Measurements from ENCODE around the gene GBP4.
"Not testable (repeated sequence)": the region's sequence is repeated elsewhere in the genome, so short reads cannot be mapped to it uniquely, and the experiment has no call there.

GBP4 gene, protein sequence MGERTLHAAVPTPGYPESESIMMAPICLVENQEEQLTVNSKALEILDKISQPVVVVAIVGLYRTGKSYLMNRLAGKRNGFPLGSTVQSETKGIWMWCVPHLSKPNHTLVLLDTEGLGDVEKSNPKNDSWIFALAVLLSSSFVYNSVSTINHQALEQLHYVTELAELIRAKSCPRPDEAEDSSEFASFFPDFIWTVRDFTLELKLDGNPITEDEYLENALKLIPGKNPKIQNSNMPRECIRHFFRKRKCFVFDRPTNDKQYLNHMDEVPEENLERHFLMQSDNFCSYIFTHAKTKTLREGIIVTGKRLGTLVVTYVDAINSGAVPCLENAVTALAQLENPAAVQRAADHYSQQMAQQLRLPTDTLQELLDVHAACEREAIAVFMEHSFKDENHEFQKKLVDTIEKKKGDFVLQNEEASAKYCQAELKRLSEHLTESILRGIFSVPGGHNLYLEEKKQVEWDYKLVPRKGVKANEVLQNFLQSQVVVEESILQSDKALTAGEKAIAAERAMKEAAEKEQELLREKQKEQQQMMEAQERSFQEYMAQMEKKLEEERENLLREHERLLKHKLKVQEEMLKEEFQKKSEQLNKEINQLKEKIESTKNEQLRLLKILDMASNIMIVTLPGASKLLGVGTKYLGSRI

DNA sequence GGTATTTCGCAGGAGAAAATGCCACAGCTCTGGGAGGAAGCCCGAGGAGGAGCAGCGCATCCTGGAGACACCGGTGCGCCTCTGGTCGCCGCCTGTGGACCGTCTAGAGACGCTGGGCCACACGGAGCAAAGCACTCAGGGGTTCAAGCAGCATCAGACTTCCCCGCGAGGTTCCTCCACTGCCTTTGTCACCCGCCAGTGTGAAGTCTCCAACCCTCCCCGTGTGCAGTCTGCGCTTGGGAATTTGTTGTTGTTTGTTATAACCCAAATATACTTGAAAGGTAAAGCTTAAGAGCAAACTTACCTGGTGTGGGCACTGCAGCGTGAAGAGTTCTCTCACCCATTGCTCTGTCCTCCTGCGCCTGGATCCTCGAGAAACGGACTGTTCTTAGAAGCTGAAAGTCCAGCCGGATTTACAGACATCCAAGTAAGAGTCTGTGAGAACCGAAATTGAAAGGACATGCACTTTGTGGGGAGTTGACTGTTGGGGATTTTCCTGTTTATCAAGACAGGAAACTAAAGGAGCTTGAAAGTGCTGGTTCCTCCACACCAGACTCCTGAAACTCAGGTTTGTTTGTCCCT, at the start of gene GBP4:
Gene GBP4, minus strand, starts transcription at position 452 of the 582 bp plus-strand sequence. Its CDS starts 108 bp downstream, at position 344.
- DNase-seq, result peak in 3 of 4 experiments; percentile 10 to 26 (median 12)

- no peak for DNase-seq
Measured at GRCh38 chr1:89243046-89243445, 44.3 kb upstream of the GBP4 start.

GRCh38 chr1:89221341-89221740, 22.6 kb upstream of the GBP4 start:
- no peak for DNase-seq

GRCh38 chr1:89219851-89220250, 21.1 kb upstream of the GBP4 start:
- DNase-seq, result not testable (repeated sequence)

GRCh38 chr1:89218941-89219340, 20.2 kb upstream of the GBP4 start:
- DNase-seq, result not testable (repeated sequence)

DNA sequence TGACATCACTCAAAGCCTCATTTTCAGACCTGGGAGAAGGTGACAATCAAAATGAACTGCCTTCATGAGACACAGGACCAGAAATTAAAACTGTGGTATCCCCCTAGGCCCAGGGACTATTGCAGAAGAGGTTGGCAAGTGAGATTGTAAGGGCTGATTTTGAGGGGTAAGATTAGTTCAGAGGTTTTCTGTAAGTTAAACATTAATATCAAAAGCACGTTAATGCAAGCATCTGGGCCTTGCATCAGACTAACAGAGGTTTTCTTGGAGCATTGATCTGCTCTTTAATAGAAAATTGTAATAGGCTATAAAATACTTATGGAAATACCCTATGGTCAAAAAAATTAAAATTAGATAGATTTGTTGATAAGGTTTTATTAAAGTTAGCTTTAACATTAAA, 14.6 kb upstream of the GBP4 start:
- DNase-seq, result no peak

GRCh38 chr1:89211035-89211634, 12.4 kb upstream of the GBP4 start:
- no peak for DNase-seq

DNA sequence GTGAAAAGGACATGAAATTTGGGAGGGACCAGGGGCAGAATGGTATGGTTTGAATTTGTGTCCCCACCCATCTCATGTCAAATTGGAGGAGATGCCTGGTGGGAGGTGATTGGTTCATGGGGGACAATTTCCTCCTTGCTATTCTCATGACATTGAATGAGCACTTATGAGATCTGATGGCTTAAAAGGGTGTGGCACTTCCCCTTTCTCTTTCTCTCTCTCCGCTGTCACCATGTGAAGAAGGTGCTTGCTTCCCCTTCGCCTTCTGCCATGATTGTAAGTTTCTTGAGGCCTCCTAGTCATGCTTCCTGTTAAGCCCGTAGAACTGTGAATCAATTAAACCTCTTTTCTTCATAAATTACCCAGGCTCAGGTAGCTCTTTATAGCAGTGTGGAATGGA, 7.6 kb upstream of the GBP4 start:
- DNase-seq, result no peak

GRCh38 chr1:89203166-89203565, 4.4 kb upstream of the GBP4 start:
- no peak for DNase-seq

DNA sequence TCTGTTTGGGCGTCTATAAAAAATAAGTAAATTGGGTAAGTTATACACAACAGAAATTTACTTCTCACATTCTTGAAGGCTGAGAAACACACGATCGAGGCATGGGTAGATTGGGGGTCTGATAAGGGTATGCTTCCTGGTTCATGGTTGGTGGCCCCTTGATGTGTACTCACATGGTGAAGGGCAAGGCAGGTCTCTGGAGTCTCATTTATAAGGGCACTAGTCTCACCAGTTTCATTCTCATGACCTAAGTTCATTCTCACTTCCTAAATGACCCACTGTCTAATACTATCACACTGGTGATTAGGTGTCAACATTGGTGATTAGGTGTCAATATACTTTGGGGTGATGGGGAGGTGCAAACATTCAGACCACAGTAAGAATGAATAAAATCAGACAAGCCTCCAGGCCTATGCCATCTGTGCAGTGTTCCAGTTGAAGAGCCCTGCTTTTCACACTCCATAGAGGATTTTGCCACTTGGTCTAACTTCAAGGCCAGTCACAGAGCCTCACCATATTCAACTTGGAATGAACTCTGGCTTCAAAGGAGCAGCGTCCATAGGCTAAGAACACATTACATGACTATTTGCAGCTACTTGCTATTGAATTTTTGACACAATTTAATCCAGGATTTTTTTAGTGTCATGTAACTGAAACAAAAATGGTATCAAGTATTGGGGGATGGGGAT, 2.5 kb upstream of the GBP4 start:
- no peak for DNase-seq

DNA sequence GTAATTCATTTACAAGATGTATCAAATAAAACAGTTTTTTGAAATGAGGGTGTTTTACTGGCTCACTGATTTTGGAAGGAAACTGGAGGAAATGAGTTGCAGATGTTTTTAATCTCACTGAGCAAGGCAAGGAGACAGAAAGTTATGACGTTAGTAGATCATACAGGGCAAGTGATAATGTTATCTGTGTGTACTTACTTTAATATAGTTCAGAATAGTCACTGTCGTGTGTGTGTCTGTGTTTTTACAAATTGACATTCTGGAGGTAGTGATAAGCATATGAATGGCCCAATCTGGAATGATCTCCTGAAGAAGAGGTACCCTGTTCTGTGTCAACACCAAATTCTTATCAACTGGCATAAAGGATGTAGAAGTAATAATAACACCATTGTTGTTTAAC, 1.9 kb upstream of the GBP4 start:
- DNase-seq, result no peak

- DNase-seq, result no peak
Measured at GRCh38 chr1:89199525-89200031, 836 bp upstream of the GBP4 start.

- no peak for DNase-seq
Measured at GRCh38 chr1:89198081-89198480, 661 bp downstream of the GBP4 start.

- DNase-seq, result no peak
Measured at GRCh38 chr1:89195476-89195875, 3.3 kb downstream of the GBP4 start.

DNA sequence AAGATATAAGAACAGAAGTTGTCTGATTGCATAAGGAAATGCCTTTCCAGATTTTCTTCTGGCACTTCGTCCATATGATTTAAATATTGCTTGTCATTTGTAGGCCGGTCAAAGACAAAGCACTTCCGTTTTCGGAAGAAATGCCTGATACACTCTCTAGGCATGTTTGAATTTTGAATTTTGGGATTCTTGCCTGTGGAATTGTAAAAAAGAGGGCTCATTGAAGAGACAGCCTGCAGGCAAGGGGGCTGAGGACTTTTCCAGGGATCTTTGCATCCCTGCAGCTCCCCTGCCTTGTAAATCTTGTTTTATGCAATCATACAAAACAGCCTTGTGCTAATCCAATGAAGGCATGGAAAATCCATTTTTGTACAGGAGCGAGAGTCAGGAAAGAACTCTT, 7.4 kb downstream of the GBP4 start:
- no peak for DNase-seq

- DNase-seq, result no peak
Measured at GRCh38 chr1:89190017-89190416, 8.7 kb downstream of the GBP4 start.

DNA sequence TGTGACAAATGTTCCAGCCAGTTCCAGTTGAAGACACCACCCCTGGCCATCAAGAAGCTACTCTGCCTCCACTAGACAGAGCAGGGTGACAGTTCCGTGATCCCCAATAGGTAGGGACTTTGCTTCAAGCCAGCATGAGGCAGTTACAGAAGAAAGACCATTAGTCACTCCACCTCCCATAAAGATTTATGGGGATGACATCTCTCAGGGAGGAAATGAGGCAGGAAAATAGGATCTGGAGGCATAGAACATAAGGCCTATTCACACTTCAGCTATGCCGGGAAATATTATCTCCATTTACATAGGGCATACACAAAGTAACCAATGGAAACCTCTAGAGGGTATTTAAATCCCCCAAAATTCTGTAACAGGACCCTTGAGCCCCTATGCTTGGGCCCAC, 19.4 kb downstream of the GBP4 start:
- DNase-seq, result no peak

DNA sequence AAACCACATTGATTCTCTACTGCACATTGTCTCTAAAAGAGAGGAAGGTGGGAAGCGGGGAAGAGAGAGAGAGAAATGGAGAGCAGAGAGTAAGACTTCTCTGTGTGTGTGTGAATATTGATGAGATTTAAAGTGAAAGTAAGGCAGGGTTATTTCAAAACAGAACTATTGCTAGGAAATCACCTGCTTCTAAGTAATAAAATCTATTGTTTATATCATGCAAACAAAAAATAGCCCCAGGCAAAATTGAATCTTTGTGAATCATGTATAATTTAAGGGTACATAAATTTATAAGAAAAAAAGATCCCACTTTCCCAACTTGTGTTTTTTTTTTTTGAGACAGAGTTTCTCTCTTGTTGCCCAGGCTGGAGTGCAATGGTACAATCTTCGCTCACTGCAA, 21.8 kb downstream of the GBP4 start:
- DNase-seq, result no peak

DNA sequence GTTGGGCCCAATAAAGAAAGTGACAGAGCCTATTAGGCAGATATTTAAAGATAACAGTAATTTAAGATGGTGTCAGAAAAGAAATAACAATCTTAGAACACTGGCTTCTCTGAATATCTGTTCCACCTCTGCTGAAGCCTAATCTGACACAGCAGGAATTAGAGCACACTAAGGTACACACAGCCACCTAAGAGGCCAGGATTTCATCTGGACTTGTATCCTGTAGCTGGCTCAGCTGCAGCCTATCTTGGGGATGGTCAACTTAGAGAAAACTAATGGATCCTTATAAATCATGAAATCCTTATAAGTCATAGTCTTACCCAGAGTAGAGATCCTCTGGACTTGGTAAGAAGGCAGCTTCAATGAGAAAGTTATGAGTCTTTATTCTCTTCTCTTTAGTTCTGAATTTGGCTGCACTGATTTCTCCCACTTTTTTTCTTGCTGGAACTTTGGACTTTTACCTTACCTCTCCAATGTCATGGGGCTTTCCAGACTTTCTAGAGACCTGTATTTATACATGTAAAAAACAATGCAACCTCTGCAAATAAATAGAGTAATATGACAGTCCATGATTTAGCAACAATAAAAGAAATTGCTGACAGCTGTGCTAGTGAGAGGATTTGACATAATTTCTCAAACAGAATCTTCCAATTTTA, 23.0 kb downstream of the GBP4 start, which contains the start of gene GBP7:
Gene GBP7, minus strand, starts transcription at position 403 of the 656 bp plus-strand sequence. CDS start 4,068 bp downstream, outside the sequence.
- DNase-seq, result no peak

DNA sequence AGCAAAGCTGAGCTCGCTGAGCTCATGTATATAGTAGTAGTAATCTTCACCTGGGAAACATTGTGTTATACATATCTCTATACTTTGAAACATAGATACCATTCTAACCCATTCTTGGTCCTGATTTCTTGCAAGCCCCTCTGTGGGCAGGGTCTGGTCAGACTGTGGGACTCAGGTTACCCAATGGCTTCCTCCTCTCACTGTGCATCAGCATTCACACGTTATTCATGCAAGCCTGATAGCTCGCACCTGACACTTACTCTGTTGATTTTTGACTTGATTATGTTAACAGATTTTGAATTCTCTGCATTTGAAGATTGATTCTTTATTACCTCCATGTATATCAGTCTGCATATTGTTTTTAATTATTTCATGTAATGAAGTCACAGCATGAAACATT, 24.3 kb downstream of the GBP4 start:
- DNase-seq, result no peak

- no peak for DNase-seq
Measured at GRCh38 chr1:89172468-89173143, 26.1 kb downstream of the GBP4 start.

DNA sequence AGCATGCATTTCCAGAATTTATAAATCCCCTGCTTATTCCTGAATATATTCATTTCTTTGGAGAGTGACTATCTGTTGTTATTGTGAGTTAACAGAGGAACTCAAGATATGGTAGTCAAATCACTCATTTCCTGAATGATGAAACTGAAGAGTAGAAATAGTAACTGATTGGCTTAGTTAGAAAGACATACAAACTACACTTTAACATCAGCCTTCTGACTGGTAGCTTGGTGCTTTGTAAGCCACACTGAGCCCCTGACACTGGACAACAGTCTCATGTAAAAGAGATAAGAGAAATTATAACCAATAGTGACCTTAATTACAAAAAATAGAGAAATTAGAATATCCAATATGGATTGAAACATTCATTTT, 27.7 kb downstream of the GBP4 start:
- DNase-seq, result no peak
